IPS-18a (cell line): Measurements from ENCODE around the gene PLXNA4.

Experiments
- H3K27ac ChIP-seq: one replicate; pipeline ENCODE4 v1.5.1; 2013; ENCODE audit warnings: low read length
- H3K27me3 ChIP-seq: one replicate; pipeline ENCODE4 v1.6.1; 2013; ENCODE audit warnings: mild to moderate bottlenecking, low read length; ENCODE audit not compliant: control insufficient read depth, insufficient read depth
- H3K36me3 ChIP-seq: one replicate; pipeline ENCODE4 v1.6.1; 2013; ENCODE audit warnings: low read depth, low read length; ENCODE audit not compliant: control insufficient read depth
- H3K4me1 ChIP-seq: one replicate; pipeline ENCODE4 v1.6.1; 2013; ENCODE audit warnings: low read depth, low read length; ENCODE audit not compliant: control insufficient read depth
- H3K4me3 ChIP-seq: one replicate; pipeline ENCODE4 v1.5.1; 2013; ENCODE audit warnings: low read length
- H3K9ac ChIP-seq: one replicate; pipeline ENCODE4 v1.6.1; 2013; ENCODE audit warnings: mild to moderate bottlenecking, low read length, moderate library complexity
- H3K9me3 ChIP-seq: one replicate; pipeline ENCODE4 v1.6.1; 2013; ENCODE audit warnings: low read depth, low read length; ENCODE audit not compliant: control insufficient read depth

PLXNA4 gene

DNA sequence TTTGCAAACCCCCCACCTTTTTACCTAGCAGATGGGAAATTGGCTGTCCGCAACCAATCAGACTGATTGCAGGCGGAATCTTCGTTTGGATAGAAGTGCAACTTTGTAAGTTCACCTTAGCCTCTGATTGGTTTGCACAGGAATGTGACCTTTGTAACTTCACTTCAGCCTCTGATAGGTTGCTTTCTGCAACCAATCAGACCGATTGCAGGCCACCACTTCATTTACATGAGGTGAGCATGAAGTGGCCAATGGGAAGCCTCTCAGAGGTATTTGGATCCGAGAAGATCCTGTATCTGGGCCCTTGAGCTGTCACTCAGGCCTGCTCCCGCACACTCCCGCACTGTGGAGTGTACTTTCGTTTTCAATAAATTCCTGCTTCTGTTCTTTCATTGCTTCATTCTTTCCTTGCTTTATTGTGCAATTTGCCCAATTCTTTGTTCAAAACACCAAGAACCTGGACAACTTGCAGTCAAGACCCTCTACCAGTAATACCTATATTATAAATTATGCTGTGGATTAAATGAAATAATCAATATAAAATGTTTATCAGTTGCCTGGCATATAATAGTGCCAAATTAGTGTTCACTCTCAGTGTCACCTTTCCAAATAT, 491.4 kb downstream of the PLXNA4 start:
- no peaks in the 10 kb centered on the region for H3K9me3 ChIP-seq
- no peaks in the 10 kb centered on the region for H3K4me1 ChIP-seq
- H3K9ac ChIP-seq, result no peak overlapping the region
- no peak overlapping the region for H3K27ac ChIP-seq
- no peak overlapping the region for H3K4me3 ChIP-seq
- no peaks in the 10 kb centered on the region for H3K27me3 ChIP-seq
- no peaks in the 10 kb centered on the region for H3K36me3 ChIP-seq

GRCh38 chr7:132083537-132084123, 492.6 kb downstream of the PLXNA4 start:
- Histone ChIP-seq H3K4me1 (no peaks in the 10 kb centered on the region), H3K27ac (no peak overlapping the region), H3K9ac (no peak overlapping the region), H3K27me3 (no peaks in the 10 kb centered on the region), H3K4me3 (no peak overlapping the region), H3K36me3 (no peaks in the 10 kb centered on the region), H3K9me3 (no peaks in the 10 kb centered on the region)

GRCh38 chr7:132083126-132083525, 493.1 kb downstream of the PLXNA4 start:
- Histone ChIP-seq H3K36me3 (no peaks in the 10 kb centered on the region), H3K4me1 (no peaks in the 10 kb centered on the region), H3K4me3 (no peak overlapping the region), H3K27ac (no peak overlapping the region), H3K9me3 (no peaks in the 10 kb centered on the region), H3K9ac (no peak overlapping the region), H3K27me3 (no peaks in the 10 kb centered on the region)

- no peaks in the 10 kb centered on the region for H3K4me1 ChIP-seq
- H3K27me3 ChIP-seq, result no peaks in the 10 kb centered on the region
- H3K9me3 ChIP-seq, result no peaks in the 10 kb centered on the region
- H3K36me3 ChIP-seq, result no peaks in the 10 kb centered on the region
- H3K4me3 ChIP-seq, result no peak overlapping the region
- H3K9ac ChIP-seq, result no peak overlapping the region
- H3K27ac ChIP-seq, result no peak overlapping the region
Measured at GRCh38 chr7:132082394-132082793, 493.9 kb downstream of the PLXNA4 start.

DNA sequence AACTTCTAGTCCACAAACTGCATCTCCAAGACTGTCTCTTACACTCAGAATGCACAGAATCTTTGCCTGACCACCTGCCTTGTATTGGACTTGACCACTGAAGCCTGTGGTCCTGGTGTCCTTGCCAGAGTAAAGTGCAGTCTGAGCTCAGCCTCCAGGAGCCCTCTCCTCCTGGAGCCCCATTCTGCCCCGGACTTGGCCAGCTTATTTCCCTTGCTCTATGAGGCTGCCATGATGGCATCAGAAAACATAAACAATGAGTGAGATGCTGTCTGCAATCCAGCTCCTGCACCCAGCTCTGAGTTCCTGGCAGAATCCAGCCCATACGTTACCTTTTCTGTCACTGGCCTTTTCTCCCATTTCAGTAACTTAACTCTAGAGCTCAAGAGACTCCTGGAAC, 494.6 kb downstream of the PLXNA4 start:
- no peaks in the 10 kb centered on the region for H3K27me3 ChIP-seq
- no peak overlapping the region for H3K4me3 ChIP-seq
- no peaks in the 10 kb centered on the region for H3K36me3 ChIP-seq
- no peak overlapping the region for H3K27ac ChIP-seq
- H3K9me3 ChIP-seq, result no peaks in the 10 kb centered on the region
- no peak overlapping the region for H3K9ac ChIP-seq
- no peaks in the 10 kb centered on the region for H3K4me1 ChIP-seq

- Histone ChIP-seq H3K4me3 (no peak overlapping the region), H3K27me3 (no peaks in the 10 kb centered on the region), H3K9ac (no peak overlapping the region), H3K9me3 (no peaks in the 10 kb centered on the region), H3K4me1 (no peaks in the 10 kb centered on the region), H3K36me3 (no peaks in the 10 kb centered on the region), H3K27ac (no peak overlapping the region)
Measured at GRCh38 chr7:132080967-132081668, 495.2 kb downstream of the PLXNA4 start.

- no peaks in the 10 kb centered on the region for H3K4me1 ChIP-seq
- no peaks in the 10 kb centered on the region for H3K27me3 ChIP-seq
- H3K9me3 ChIP-seq, result no peaks in the 10 kb centered on the region
- no peaks in the 10 kb centered on the region for H3K36me3 ChIP-seq
- H3K27ac ChIP-seq, result no peak overlapping the region
- H3K9ac ChIP-seq, result no peak overlapping the region
- no peak overlapping the region for H3K4me3 ChIP-seq
Measured at GRCh38 chr7:132080467-132080866, 495.8 kb downstream of the PLXNA4 start.

GRCh38 chr7:132078891-132079735, 497.2 kb downstream of the PLXNA4 start:
- no peaks in the 10 kb centered on the region for H3K9me3 ChIP-seq
- no peaks in the 10 kb centered on the region for H3K4me1 ChIP-seq
- H3K9ac ChIP-seq, result no peak overlapping the region
- H3K27ac ChIP-seq, result no peak overlapping the region
- no peaks in the 10 kb centered on the region for H3K36me3 ChIP-seq
- no peak overlapping the region for H3K4me3 ChIP-seq
- H3K27me3 ChIP-seq, result no peaks in the 10 kb centered on the region

GRCh38 chr7:132077971-132078685, 498.1 kb downstream of the PLXNA4 start:
- Histone ChIP-seq H3K4me3 (no peak overlapping the region), H3K27ac (no peak overlapping the region), H3K27me3 (no peaks in the 10 kb centered on the region), H3K9ac (no peak overlapping the region), H3K9me3 (no peaks in the 10 kb centered on the region), H3K4me1 (no peaks in the 10 kb centered on the region), H3K36me3 (no peaks in the 10 kb centered on the region)

GRCh38 chr7:132076301-132077035, 499.8 kb downstream of the PLXNA4 start:
- Histone ChIP-seq H3K27me3 (no peaks in the 10 kb centered on the region), H3K27ac (no peak overlapping the region), H3K4me1 (no peaks in the 10 kb centered on the region), H3K4me3 (no peak overlapping the region), H3K9me3 (no peaks in the 10 kb centered on the region), H3K36me3 (no peaks in the 10 kb centered on the region), H3K9ac (no peak overlapping the region)
